ENCODE measurements around the gene SMU1. TPM values are rescaled to one million over a fixed set of nuclear protein-coding genes. Genes with fewer than 3 reads are reported as not detected.

The SMU1 gene
- total and polyA plus RNA-seq, 2 of the 13 experiments (the other 11 are each of a cell fraction or from before 2014, with no cell fraction given) = 12.9 to 36.6 TPM

GRCh38 chr9:33032292-33032691, 44.2 kb downstream of the SMU1 start:
- no peak for FAIRE-seq
- H3K27ac ChIP-seq (ENCODE audit: extremely low read length, insufficient read depth, low read length) = peak overlapping the region; percentile 44
- H3K27me3 ChIP-seq (ENCODE audit: control insufficient read depth in 1 of 2, insufficient read depth in 2 of 2, low read length in 2 of 2) = no peaks in the 10 kb centered on the region
- H3K79me2 ChIP-seq (ENCODE audit: insufficient read depth, low read length) = peaks cover 73% of the 10 kb centered on the region
- peaks cover 60% of the 10 kb centered on the region for H3K4me1 ChIP-seq (ENCODE audit: insufficient read depth, low read length)
- peaks cover 55% of the 10 kb centered on the region for H4K20me1 ChIP-seq (ENCODE audit: insufficient read depth, low read length)
- H2AFZ ChIP-seq (ENCODE audit: low read length) = no peak overlapping the region
- WGBS (ENCODE audit: low lambda C conversion rate) = 69% methylated on average over 1 of the region's 1 CpG
- H3K4me2 ChIP-seq (ENCODE audit: low read depth, low read length) = peak overlapping the region; percentile 13; the same call in 1 of the 2 replicates
- peaks cover 24 to 65% of the 10 kb centered on the region in 2 experiments for H3K36me3 ChIP-seq (replicated peaks in 1 of 2; ENCODE audit: control insufficient read depth in 1 of 2, insufficient read depth in 2 of 2, low read length in 2 of 2)
- intact Hi-C loops (cut with micrococcal nuclease; ENCODE audit: unreplicated experiment) (no loop called here), in situ Hi-C loops (cut with HindIII; ENCODE audit: extremely low pct_ligation_motif_present, low pct_unique_long_range_greater_than_20kb) (no loop called here)
- H3K4me3 ChIP-seq (replicated peaks in 1 of 3; ENCODE audit: insufficient read depth in 1 of 3, low read depth in 2 of 3, low read length in 3 of 3) = no peak overlapping the region
- CTCF ChIA-PET (ENCODE audit: low intra/inter-chr PET ratio, low total read pairs) = no interaction called here
- DNase-seq (ENCODE audit: low spot score) = no peak
- TF ChIP-seq ELF4 (CRISPR knock-in tag; IDR thresholded peaks at IDR 0.05; ENCODE audit: borderline replicate concordance) (no peak), ZFP37 (CRISPR knock-in tag; IDR thresholded peaks at IDR 0.05; ENCODE audit: borderline replicate concordance) (no peak), ZFP36L1 (CRISPR knock-in tag; IDR thresholded peaks at IDR 0.05) (no peak), MBD4 (IDR thresholded peaks at IDR 0.05; ENCODE audit: borderline replicate concordance, low read length) (0 out of 2 replicates have a peak, but pooled peaks have one; percentile 30), RCOR2 (CRISPR knock-in tag; IDR thresholded peaks at IDR 0.05) (no peak), ZNF549 (CRISPR knock-in tag; IDR thresholded peaks at IDR 0.05) (no peak), CENPX (CRISPR knock-in tag; IDR thresholded peaks at IDR 0.05) (no peak), CREB1 (IDR thresholded peaks at IDR 0.05) (no peak), CREB1 (CRISPR knock-in tag; IDR thresholded peaks at IDR 0.05) (0 out of 2 replicates have a peak, but pooled peaks have one; percentile 1), DBP (CRISPR knock-in tag; IDR thresholded peaks at IDR 0.05; ENCODE audit: not compliant biosample characterization) (no peak), ZNF652 (CRISPR knock-in tag; IDR thresholded peaks at IDR 0.05; ENCODE audit: borderline replicate concordance, low read depth) (no peak), ZNF253 (CRISPR knock-in tag; IDR thresholded peaks at IDR 0.05; ENCODE audit: borderline replicate concordance) (no peak), TFDP1 (CRISPR knock-in tag; IDR thresholded peaks at IDR 0.05; ENCODE audit: borderline replicate concordance) (no peak), PAF1 (CRISPR knock-in tag; IDR thresholded peaks at IDR 0.05) (no peak), HNRNPLL (IDR thresholded peaks at IDR 0.05; ENCODE audit: low read depth, low read length, poor library complexity, severe bottlenecking) (no peak), ZMYM3 (CRISPR knock-in tag; IDR thresholded peaks at IDR 0.05) (no peak), ZMAT3 (CRISPR knock-in tag; conservative IDR thresholded peaks at IDR 0.05) (no peak)
- TF ChIP-seq, protein P1, sequence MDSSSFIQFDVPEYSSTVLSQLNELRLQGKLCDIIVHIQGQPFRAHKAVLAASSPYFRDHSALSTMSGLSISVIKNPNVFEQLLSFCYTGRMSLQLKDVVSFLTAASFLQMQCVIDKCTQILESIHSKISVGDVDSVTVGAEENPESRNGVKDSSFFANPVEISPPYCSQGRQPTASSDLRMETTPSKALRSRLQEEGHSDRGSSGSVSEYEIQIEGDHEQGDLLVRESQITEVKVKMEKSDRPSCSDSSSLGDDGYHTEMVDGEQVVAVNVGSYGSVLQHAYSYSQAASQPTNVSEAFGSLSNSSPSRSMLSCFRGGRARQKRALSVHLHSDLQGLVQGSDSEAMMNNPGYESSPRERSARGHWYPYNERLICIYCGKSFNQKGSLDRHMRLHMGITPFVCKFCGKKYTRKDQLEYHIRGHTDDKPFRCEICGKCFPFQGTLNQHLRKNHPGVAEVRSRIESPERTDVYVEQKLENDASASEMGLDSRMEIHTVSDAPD (CRISPR knock-in tag; IDR thresholded peaks at IDR 0.05) = no peak
- H3K9ac ChIP-seq (ENCODE audit: insufficient read depth, low read depth, low read length) = no peak overlapping the region
- BruUV-seq (replicated peaks) = no TSS peak
- POLR2A ChIA-PET = no interaction called here
- no peaks in the 10 kb centered on the region for H3K9me3 ChIP-seq (ENCODE audit: low read length)
- no peak for ATAC-seq
